ENCODE results near the gene LRRC7.

Gene LRRC7

DNA sequence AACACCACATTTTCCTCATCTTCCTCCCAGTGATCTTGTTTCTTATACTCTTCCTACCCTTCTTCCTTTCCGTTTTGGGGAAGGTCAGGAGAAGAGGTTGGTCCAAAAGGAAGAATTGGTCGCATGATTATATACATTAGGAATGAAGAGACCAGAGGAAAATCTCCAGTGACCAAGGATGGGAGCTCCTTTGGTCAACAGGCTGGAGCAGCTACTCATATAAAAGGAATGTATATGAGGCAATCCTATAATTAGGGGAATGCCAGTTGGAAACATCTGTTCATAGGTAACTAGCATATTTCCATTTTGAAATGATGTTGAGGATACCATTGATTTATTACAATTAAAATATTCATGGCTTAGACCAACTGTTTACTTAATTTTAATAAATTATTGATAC lies 523.2 kb downstream of the LRRC7 start:
- no peak for TF ChIP-seq YY1 (IDR thresholded peaks at IDR 0.05; ENCODE audit: insufficient read depth, insufficient read length)
- Histone ChIP-seq H3K4me3 (ENCODE audit: insufficient read length, low read depth) (no peak overlapping the region), H3K36me3 (ENCODE audit: insufficient read depth, insufficient read length, low read length) (no peaks in the 10 kb centered on the region), H3K27me3 (ENCODE audit: insufficient read depth, insufficient read length) (no peaks in the 10 kb centered on the region), H3K4me1 (ENCODE audit: insufficient read depth, insufficient read length) (no peaks in the 10 kb centered on the region), H3K9ac (ENCODE audit: insufficient read length, low read depth) (no peak overlapping the region), H3K9me3 (ENCODE audit: insufficient read depth, low read length) (no peaks in the 10 kb centered on the region)
- no peak for DNase-seq (ENCODE audit: low read depth, low spot score)

DNA sequence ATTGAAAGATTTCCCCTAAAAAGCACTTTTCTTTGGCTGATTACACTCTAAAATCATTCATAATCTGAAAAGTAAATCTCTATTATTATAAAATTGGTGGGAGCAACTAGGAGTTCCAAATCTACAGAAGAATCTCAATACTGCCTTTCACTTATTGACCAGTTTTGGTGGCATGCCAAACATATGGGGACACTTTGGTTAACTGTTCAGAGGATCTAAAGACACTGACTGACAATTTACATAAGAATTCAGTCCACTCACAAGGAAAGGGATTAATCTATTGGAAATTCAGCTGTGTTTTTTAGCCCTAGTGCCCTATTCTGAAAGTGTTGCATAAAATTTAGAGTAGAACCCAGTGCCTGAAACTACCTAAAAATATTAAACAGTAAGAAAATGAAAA lies 524.1 kb downstream of the LRRC7 start:
- TF ChIP-seq ZNF274 (IDR thresholded peaks at IDR 0.05; ENCODE audit: low read depth, low read length): no peak
- TF ChIP-seq YY1 (IDR thresholded peaks at IDR 0.05; ENCODE audit: insufficient read depth, insufficient read length): no peak
- TF ChIP-seq SUZ12 (IDR thresholded peaks at IDR 0.05; ENCODE audit: extremely low read depth, insufficient read depth, insufficient read length): no peak
- H3K9me3 ChIP-seq (ENCODE audit: insufficient read depth, low read length): no peaks in the 10 kb centered on the region
- no peak overlapping the region for H3K9ac ChIP-seq (ENCODE audit: insufficient read length, low read depth)
- H3K4me3 ChIP-seq (ENCODE audit: insufficient read length, low read depth): no peak overlapping the region
- DNase-seq (ENCODE audit: low read depth, low spot score): peak; percentile 9
- no peaks in the 10 kb centered on the region for H3K4me1 ChIP-seq (ENCODE audit: insufficient read depth, insufficient read length)
- no peaks in the 10 kb centered on the region for H3K27me3 ChIP-seq (ENCODE audit: insufficient read depth, insufficient read length)
- H3K36me3 ChIP-seq (ENCODE audit: insufficient read depth, insufficient read length, low read length): no peaks in the 10 kb centered on the region

DNA sequence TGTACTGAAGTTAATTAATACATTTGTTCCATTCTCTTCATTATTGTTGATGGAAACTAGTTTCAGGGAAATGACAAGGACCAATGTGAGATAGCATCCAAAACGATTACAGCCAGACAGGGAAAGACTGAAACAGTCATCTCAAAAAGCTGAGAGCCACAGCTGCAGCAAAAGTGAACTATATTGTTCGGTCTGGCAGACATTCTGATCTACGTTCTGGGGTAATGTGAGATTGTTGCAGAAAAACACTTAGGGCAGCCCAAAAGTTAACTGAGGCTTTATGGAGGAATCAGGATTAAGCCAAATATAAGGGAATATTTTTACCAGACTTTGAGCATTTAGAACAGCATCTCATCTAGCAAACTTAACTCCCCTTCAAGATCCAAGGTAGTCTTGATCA lies 524.8 kb downstream of the LRRC7 start:
- Histone ChIP-seq H3K4me1 (ENCODE audit: insufficient read depth, insufficient read length) (no peaks in the 10 kb centered on the region), H3K9me3 (ENCODE audit: insufficient read depth, low read length) (no peaks in the 10 kb centered on the region), H3K4me3 (ENCODE audit: insufficient read length, low read depth) (no peak overlapping the region), H3K27me3 (ENCODE audit: insufficient read depth, insufficient read length) (no peaks in the 10 kb centered on the region), H3K36me3 (ENCODE audit: insufficient read depth, insufficient read length, low read length) (no peaks in the 10 kb centered on the region), H3K9ac (ENCODE audit: insufficient read length, low read depth) (no peak overlapping the region)
- DNase-seq (ENCODE audit: low read depth, low spot score): no peak
- TF ChIP-seq SUZ12 (IDR thresholded peaks at IDR 0.05; ENCODE audit: extremely low read depth, insufficient read depth, insufficient read length): no peak

DNA sequence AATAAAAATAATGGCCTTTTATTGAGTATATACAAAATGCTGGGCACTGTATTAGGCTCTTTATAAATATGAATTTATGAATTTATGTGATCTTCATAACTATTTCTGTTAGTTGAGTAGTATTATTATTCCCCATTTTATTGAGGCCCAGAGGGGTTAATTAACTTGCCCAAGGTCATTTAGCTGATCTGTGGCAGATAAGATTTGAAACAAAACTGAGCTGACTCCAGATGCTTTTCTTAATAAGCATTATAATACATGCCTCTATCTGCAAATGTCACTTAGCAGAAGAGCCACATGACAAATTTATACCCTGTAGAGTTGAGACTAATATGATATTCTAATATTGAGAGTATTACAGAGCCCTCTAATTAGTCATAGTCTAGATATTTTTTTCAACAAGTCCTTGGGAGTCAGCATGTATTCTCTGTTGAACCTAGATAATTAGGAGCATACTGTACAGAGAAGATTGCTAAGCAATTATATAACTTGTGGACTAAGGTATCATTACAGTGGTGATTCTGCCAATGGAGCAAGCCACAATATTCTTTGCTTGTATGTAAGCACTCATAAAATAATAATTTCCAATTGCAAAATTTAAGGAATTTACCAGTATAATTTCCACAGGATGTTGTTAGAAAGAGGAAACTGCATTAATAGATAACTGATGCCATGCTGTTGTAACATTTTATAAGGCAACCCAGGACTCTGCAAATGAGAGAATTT lies 525.7 kb downstream of the LRRC7 start:
- DNase-seq (ENCODE audit: low read depth, low spot score): no peak

DNA sequence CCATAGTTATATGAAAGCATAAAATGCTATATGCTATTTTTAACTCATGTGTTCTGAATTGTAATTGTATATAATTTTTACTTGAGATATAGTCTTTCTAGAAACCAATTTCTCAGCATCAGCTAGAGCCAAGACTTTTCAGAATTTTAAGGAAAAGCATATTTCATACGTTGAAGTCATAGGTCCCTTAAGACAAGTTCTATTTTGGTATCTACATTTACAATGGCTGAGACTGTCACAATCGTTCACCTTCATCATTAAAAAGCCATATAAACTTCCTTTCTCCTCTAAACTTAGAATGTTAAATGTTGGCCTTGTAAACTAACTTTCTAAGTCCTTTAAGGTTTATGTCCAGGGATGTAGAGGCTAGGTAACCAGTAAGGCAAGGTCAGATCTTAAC lies 533.5 kb downstream of the LRRC7 start:
- DNase-seq (ENCODE audit: low read depth, low spot score): no peak
- H3K4me1 ChIP-seq (ENCODE audit: insufficient read depth, insufficient read length): no peaks in the 10 kb centered on the region
- TF ChIP-seq ZNF274 (IDR thresholded peaks at IDR 0.05; ENCODE audit: low read depth, low read length) (no peak), SUZ12 (IDR thresholded peaks at IDR 0.05; ENCODE audit: extremely low read depth, insufficient read depth, insufficient read length) (no peak), YY1 (IDR thresholded peaks at IDR 0.05; ENCODE audit: insufficient read depth, insufficient read length) (no peak)
- no peak overlapping the region for H3K4me3 ChIP-seq (ENCODE audit: insufficient read length, low read depth)
- H3K27me3 ChIP-seq (ENCODE audit: insufficient read depth, insufficient read length): no peaks in the 10 kb centered on the region
- H3K9ac ChIP-seq (ENCODE audit: insufficient read length, low read depth): no peak overlapping the region
- no peaks in the 10 kb centered on the region for H3K36me3 ChIP-seq (ENCODE audit: insufficient read depth, insufficient read length, low read length)
- no peaks in the 10 kb centered on the region for H3K9me3 ChIP-seq (ENCODE audit: insufficient read depth, low read length)

More for the DNA sequence above, 525.7 kb downstream of the LRRC7 start:
- H3K4me3 ChIP-seq (ENCODE audit: insufficient read length, low read depth): no peak overlapping the region
- H3K4me1 ChIP-seq (ENCODE audit: insufficient read depth, insufficient read length): no peaks in the 10 kb centered on the region
- H3K27me3 ChIP-seq (ENCODE audit: insufficient read depth, insufficient read length): no peaks in the 10 kb centered on the region
- no peak overlapping the region for H3K9ac ChIP-seq (ENCODE audit: insufficient read length, low read depth)
- TF ChIP-seq SUZ12 (IDR thresholded peaks at IDR 0.05; ENCODE audit: extremely low read depth, insufficient read depth, insufficient read length) (no peak), ZNF274 (IDR thresholded peaks at IDR 0.05; ENCODE audit: low read depth, low read length) (no peak), YY1 (IDR thresholded peaks at IDR 0.05; ENCODE audit: insufficient read depth, insufficient read length) (no peak)
- no peaks in the 10 kb centered on the region for H3K36me3 ChIP-seq (ENCODE audit: insufficient read depth, insufficient read length, low read length)
- no peaks in the 10 kb centered on the region for H3K9me3 ChIP-seq (ENCODE audit: insufficient read depth, low read length)

DNA sequence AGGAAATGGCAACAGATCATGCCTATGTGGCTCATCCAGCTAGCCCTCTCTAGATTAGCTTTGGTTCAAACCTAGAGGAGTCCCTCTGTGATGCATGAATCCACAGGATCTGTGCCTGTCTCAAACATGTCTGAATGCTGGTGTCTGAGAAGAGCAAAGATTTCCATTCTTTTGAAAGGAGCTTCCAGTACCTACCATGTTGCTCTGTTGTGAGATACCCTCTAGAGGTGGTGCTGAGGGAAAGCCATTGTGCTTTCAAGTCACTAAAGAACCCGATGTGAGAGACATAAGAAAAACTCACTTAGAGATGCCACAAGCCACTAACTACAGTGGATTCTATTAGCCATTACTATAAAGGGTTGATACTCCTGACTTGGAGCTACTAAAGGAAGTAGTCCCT lies 534.1 kb downstream of the LRRC7 start:
- Histone ChIP-seq H3K4me1 (ENCODE audit: insufficient read depth, insufficient read length) (no peaks in the 10 kb centered on the region), H3K4me3 (ENCODE audit: insufficient read length, low read depth) (no peak overlapping the region), H3K9ac (ENCODE audit: insufficient read length, low read depth) (no peak overlapping the region), H3K36me3 (ENCODE audit: insufficient read depth, insufficient read length, low read length) (no peaks in the 10 kb centered on the region), H3K9me3 (ENCODE audit: insufficient read depth, low read length) (no peaks in the 10 kb centered on the region), H3K27me3 (ENCODE audit: insufficient read depth, insufficient read length) (no peaks in the 10 kb centered on the region)
- TF ChIP-seq YY1 (IDR thresholded peaks at IDR 0.05; ENCODE audit: insufficient read depth, insufficient read length) (no peak), SUZ12 (IDR thresholded peaks at IDR 0.05; ENCODE audit: extremely low read depth, insufficient read depth, insufficient read length) (no peak), ZNF274 (IDR thresholded peaks at IDR 0.05; ENCODE audit: low read depth, low read length) (no peak)
- DNase-seq (ENCODE audit: low read depth, low spot score): no peak

DNA sequence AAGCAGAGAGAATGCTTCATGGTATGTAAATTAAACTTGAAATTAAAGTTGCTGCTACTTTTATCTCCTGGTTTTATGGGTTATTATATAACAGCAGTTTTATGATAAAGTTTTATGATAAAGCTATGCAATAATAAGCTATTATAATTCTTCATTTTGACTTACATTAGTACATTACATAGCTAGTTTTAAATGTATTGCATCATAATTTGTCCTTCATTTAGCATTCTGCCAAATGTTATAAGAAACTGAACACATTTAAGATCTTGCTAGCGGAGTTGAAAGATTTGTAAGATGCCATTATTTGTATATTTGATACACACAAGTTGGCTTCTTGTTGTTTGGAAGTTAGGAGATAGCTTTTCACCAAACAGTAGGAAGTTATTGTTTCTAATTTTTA lies 536.0 kb downstream of the LRRC7 start:
- no peaks in the 10 kb centered on the region for H3K27me3 ChIP-seq (ENCODE audit: insufficient read depth, insufficient read length)
- no peaks in the 10 kb centered on the region for H3K4me1 ChIP-seq (ENCODE audit: insufficient read depth, insufficient read length)
- H3K4me3 ChIP-seq (ENCODE audit: insufficient read length, low read depth): no peak overlapping the region
- H3K36me3 ChIP-seq (ENCODE audit: insufficient read depth, insufficient read length, low read length): no peaks in the 10 kb centered on the region
- no peak overlapping the region for H3K9ac ChIP-seq (ENCODE audit: insufficient read length, low read depth)
- H3K9me3 ChIP-seq (ENCODE audit: insufficient read depth, low read length): no peaks in the 10 kb centered on the region
- TF ChIP-seq ZNF274 (IDR thresholded peaks at IDR 0.05; ENCODE audit: low read depth, low read length) (no peak), SUZ12 (IDR thresholded peaks at IDR 0.05; ENCODE audit: extremely low read depth, insufficient read depth, insufficient read length) (no peak), YY1 (IDR thresholded peaks at IDR 0.05; ENCODE audit: insufficient read depth, insufficient read length) (no peak)
- DNase-seq (ENCODE audit: low read depth, low spot score): no peak
